Esophagus muscularis mucosa (tissue), 3 donors: ENCODE data around the gene DHRS12.

ENCODE experiments used
- POLR2A ChIP-seq: fragments of 450-650 bp; IDR thresholded peaks from one replicate; pipeline ENCODE4 v1.6.1; 2017; ENCODE audit warnings: antibody characterized with exemption, moderate library complexity, mild to moderate bottlenecking, low read depth
- POLR2AphosphoS5 ChIP-seq, 2 donors: sonication (generic); formaldehyde crosslinking; IDR thresholded peaks; one replicate each; pipeline ENCODE4 v1.6.1; 2017; ENCODE audit warnings: antibody characterized with exemption in 2 of 2
- TF ChIP-seq, protein P1 (sequence below), 3 experiments: fragments of 200-600 bp in 2 of 3; fragments of 450-650 bp in 1 of 3; sonication (generic) in 2 of 3; IDR thresholded peaks; one replicate each; pipeline ENCODE4 v1.5.1; 2017 to 2019; ENCODE audit warnings: antibody characterized with exemption in 3 of 3, mild to moderate bottlenecking in 2 of 3, moderate library complexity in 1 of 3

DNA sequence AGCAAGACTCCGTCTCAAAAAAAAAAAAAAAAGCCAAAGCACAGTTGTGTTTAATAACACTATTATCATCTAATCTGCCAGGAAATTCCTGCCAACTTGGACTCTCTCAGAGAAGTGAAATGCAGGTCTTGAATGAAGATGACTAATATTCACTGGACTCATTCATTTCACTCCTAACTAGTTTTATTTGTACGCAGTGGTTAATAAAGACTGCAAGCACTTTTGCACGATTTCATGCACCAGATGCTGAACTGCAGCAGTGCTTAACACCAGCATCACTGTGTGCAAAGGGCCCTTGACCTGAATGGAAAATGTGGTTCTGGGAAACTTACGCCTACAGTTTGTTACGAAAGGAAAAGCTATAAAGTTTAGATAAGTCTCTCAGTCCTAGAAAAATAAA is 63.3 kb downstream of the DHRS12 start:
- TF ChIP-seq, protein P1, sequence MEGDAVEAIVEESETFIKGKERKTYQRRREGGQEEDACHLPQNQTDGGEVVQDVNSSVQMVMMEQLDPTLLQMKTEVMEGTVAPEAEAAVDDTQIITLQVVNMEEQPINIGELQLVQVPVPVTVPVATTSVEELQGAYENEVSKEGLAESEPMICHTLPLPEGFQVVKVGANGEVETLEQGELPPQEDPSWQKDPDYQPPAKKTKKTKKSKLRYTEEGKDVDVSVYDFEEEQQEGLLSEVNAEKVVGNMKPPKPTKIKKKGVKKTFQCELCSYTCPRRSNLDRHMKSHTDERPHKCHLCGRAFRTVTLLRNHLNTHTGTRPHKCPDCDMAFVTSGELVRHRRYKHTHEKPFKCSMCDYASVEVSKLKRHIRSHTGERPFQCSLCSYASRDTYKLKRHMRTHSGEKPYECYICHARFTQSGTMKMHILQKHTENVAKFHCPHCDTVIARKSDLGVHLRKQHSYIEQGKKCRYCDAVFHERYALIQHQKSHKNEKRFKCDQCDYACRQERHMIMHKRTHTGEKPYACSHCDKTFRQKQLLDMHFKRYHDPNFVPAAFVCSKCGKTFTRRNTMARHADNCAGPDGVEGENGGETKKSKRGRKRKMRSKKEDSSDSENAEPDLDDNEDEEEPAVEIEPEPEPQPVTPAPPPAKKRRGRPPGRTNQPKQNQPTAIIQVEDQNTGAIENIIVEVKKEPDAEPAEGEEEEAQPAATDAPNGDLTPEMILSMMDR (IDR thresholded peaks at IDR 0.05): no peak
- no peak for TF ChIP-seq POLR2A
- TF ChIP-seq POLR2AphosphoS5 (IDR thresholded peaks at IDR 0.05): no peak
